ENCODE measurements around the gene ZFP36L1. TPM values are rescaled to one million over a fixed set of nuclear protein-coding genes. Genes with fewer than 3 reads are reported as not detected.

The ZFP36L1 gene
- total and polyA plus RNA-seq, 8 donors: 63.7 to 310 (median 175) TPM

DNA sequence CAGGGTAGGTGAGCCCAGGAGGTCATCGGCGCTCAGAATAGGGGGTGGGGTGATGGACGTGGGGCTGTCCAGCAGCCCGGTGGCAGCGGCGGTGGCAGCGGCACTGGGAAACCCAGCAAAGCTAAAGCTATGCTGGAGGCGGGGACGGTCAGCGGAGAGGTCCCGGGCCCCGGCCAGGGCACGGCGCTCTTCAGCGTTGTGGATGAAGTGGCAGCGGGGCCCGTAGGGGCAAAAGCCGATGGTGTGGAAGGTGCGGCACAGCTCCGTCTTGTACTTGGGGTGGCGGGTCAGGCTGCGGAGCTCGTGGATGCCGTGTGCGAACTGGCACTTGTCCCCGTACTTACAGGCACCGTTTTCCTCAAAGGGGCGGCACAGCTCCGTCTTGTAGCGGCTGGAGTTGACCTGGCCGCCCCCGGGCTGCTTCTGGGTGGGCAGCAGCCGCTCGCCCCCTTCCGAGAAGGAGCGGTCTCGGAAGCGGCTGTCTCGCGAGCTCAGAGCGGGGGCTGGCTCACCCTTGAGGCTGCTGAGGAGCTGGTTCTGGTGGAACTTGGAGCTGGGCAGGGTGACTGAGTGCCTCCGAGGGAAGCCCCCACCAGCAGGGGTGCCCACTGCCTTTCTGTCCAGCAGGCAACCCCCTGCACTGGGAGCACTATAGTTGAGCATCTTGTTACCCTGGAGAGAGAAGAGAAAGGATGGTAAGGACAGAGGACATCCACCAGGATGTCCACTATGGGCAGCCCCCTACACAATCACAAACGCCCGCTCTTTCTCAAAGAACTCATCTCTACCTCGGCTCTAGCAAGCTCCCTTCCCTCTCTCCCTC lies 2.8 kb downstream of the ZFP36L1 start:
- H3K9me3 ChIP-seq: no peaks in the 10 kb centered on the region
- FAIRE-seq (no peak), DNase-seq (peak in 5 of 6 donors; percentile 56 to 87 (median 71)), ATAC-seq (peak in 2 of 4 donors; percentile 0 to 3)
- H3K4me1 ChIP-seq: peaks cover 18 to 28% (median 19%) of the 10 kb centered on the region in 3 donors
- H3K27ac ChIP-seq: peak overlapping the region; percentile 99 to 100 (median 99)
- 2 to 3% methylated on average over 45 of the region's 45 CpGs for WGBS, 2 donors
- intact Hi-C loops (cut with DNase I): loop anchor here in 2 of 3 donors (5.0 to 10.0 kb wide), 3 partner anchors 265 to 545 kb away; no protein-coding TSS in a partner anchor
- peak overlapping the region; percentile 73 to 85 (median 78) for H3K4me3 ChIP-seq
- H3K27me3 ChIP-seq: no peaks in the 10 kb centered on the region
- peaks cover 0 to 25% (median 22%) of the 10 kb centered on the region in 3 donors for H3K36me3 ChIP-seq
- TF ChIP-seq, protein P1, sequence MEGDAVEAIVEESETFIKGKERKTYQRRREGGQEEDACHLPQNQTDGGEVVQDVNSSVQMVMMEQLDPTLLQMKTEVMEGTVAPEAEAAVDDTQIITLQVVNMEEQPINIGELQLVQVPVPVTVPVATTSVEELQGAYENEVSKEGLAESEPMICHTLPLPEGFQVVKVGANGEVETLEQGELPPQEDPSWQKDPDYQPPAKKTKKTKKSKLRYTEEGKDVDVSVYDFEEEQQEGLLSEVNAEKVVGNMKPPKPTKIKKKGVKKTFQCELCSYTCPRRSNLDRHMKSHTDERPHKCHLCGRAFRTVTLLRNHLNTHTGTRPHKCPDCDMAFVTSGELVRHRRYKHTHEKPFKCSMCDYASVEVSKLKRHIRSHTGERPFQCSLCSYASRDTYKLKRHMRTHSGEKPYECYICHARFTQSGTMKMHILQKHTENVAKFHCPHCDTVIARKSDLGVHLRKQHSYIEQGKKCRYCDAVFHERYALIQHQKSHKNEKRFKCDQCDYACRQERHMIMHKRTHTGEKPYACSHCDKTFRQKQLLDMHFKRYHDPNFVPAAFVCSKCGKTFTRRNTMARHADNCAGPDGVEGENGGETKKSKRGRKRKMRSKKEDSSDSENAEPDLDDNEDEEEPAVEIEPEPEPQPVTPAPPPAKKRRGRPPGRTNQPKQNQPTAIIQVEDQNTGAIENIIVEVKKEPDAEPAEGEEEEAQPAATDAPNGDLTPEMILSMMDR (IDR thresholded peaks at IDR 0.05): no peak

DNA sequence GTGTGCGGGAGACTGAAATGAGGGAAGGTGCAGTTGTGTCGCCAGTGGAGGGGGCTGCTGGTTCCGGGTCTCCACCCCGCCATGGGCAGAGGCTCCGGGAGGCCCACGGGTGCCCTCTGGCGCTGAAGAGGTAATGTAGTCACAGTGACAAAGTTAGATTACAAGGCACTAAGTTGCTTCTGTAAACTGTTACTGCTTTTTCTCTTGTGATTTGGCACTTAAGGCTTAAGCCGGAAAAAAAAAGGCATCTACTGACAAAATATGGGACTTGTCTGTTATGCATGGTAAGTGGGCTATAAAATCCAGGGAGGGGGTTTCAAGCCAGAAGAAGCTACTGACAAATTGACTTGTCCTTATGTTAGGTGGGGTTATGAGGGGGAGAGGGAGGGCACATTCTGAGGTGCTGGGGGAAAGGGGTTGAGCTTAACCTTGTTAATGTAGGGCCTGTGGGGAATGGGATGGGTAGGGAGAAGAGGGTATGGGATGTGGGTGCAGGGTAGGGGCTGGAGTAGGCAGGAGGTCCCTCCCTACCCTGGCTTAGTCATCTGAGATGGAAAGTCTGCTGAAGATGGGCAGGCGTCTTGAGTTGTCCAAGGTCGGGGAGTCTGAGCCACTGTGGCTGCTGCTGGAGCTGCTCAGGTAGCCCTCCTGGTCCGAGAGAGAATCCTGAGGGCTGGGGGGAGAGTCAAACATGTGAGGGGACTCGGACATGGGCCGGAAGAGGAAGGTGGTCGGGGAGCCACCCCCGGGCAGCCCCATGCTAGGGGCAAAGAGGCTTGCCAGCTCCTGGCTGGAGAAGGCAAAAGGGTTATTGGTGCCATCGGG lies 3.7 kb downstream of the ZFP36L1 start:
- TF ChIP-seq, protein P1 (IDR thresholded peaks at IDR 0.05): peak in 3 of 4 donors; percentile 19 to 44 (median 28)
- peaks cover 0 to 25% (median 22%) of the 10 kb centered on the region in 3 donors for H3K36me3 ChIP-seq
- H3K4me3 ChIP-seq: peak overlapping the region; percentile 73 to 85 (median 78)
- peak; percentile 79 to 91 (median 85) for DNase-seq
- WGBS, 2 donors: 2 to 3% methylated on average over 16 of the region's 16 CpGs
- no peaks in the 10 kb centered on the region for H3K27me3 ChIP-seq
- no peaks in the 10 kb centered on the region for H3K9me3 ChIP-seq
- ATAC-seq: peak in 3 of 4 donors; percentile 5 to 13 (median 8)
- intact Hi-C loops (cut with DNase I): loop anchor here in 2 of 3 donors (5.0 to 10.0 kb wide), 3 partner anchors 264 to 544 kb away; no protein-coding TSS in a partner anchor
- peak overlapping the region; percentile 99 to 100 (median 99) for H3K27ac ChIP-seq
- H3K4me1 ChIP-seq: peaks cover 22 to 31% (median 25%) of the 10 kb centered on the region in 3 donors
- no peak for FAIRE-seq

DNA sequence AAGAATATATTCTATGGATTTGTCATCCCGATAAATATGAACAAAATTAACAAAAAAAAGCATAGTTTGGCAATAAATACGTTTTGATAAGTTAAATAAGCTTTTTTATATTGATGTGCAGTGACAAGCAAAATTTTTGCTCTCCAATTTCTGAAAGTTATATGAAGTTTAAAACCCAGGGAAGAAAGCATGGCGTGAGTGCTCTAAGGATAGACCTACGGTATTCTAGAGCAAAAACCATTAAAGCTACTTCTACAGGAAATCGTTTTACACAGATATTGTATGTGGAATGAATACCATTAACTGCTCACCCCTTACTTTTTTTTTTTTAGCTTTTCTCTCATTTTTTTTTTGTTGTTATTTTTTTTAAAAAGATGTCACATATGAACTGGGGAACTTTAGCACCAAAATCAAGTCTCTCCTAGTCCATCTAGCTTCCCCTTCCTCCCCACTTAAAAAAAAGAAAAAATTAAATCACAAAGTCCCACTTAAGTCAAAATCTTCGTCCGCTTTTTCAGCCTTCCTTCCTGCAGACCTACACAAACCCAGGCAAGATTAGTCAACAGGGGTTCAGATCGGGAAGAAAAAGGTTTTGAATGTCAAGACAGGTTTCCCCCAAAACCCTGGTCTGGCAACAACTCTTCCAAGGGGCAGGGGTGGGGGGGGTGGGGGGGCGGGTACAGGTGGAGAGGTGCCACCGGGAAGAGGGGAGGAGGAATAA lies 4.4 kb downstream of the ZFP36L1 start:
- peak in 1 of 6 donors; percentile 11 for DNase-seq
- Histone ChIP-seq H3K36me3 (peaks cover 0 to 25% (median 22%) of the 10 kb centered on the region in 3 donors), H3K4me3 (peak overlapping the region in 3 of 4 donors; percentile 73 to 85 (median 76)), H3K4me1 (peaks cover 25 to 34% (median 29%) of the 10 kb centered on the region in 3 donors), H3K27ac (peak overlapping the region; percentile 99 to 100 (median 99)), H3K9me3 (no peaks in the 10 kb centered on the region), H3K27me3 (no peaks in the 10 kb centered on the region)
- TF ChIP-seq, protein P1 (IDR thresholded peaks at IDR 0.05): no peak
- no peak for FAIRE-seq
- WGBS, 2 donors: 16 to 23% methylated on average over 9 to 10 of the region's 10 CpGs
- intact Hi-C loops (cut with DNase I): loop anchor here in 2 of 3 donors (5.0 to 10.0 kb wide), 3 partner anchors 264 to 544 kb away; no protein-coding TSS in a partner anchor
- no peak for ATAC-seq
